H1 (cell line): ENCODE results near the gene TTK. TPM values are rescaled to one million over a fixed set of nuclear protein-coding genes. Genes with fewer than 3 reads are reported as not detected.

Experiments
- ASH2L ChIP-seq: fragments of 200-600, 300-600 bp; sonication (generic); IDR thresholded peaks from one replicate; pipeline ENCODE4 v1.7.1; 2017; ENCODE audit warnings: low read length
- CREB1 ChIP-seq: IDR thresholded peaks from 2 replicates; pipeline ENCODE4 v1.6.1; 2012; ENCODE audit warnings: inconsistent platforms
- CTBP2 ChIP-seq: IDR thresholded peaks from 2 replicates; pipeline ENCODE4 v1.7.0; 2011; ENCODE audit warnings: borderline replicate concordance, mild to moderate bottlenecking, moderate library complexity, mixed read lengths, low read length; ENCODE audit not compliant: insufficient read depth, insufficient read length
- KDM4A ChIP-seq: IDR thresholded peaks from one replicate; pipeline ENCODE4 v1.7.1; 2012; ENCODE audit warnings: low read depth, mild to moderate bottlenecking, moderate library complexity, low read length, inconsistent platforms; ENCODE audit not compliant: severe bottlenecking
- PHF8 ChIP-seq: fragments of 200-600 bp; sonication (generic); conservative IDR thresholded peaks from 2 replicates; pipeline ENCODE4 v1.7.1; 2012; ENCODE audit warnings: low read depth, mild to moderate bottlenecking, inconsistent platforms, low read length, moderate library complexity
- RFX5 ChIP-seq: IDR thresholded peaks from 2 replicates; pipeline ENCODE4 v1.6.1; 2011; ENCODE audit warnings: low read depth, low read length, improper control_type of control experiment, borderline replicate concordance
- SIN3A ChIP-seq, 2 experiments: IDR thresholded peaks in 1 of 2; conservative IDR thresholded peaks in 1 of 2; 2 replicates each; pipeline ENCODE4 v1.6.1; 2011 to 2012; ENCODE audit warnings: low read length in 2 of 2, improper control_type of control experiment in 1 of 2, low read depth in 1 of 2, mild to moderate bottlenecking in 1 of 2
- TAF1 ChIP-seq: IDR thresholded peaks from 2 replicates; pipeline ENCODE4 v1.6.1; 2011; ENCODE audit warnings: mild to moderate bottlenecking, low read depth, low read length
- TEAD4 ChIP-seq: IDR thresholded peaks from 2 replicates; pipeline ENCODE4 v1.6.1; 2012; ENCODE audit warnings: low read depth, low read length, inconsistent platforms, mixed read lengths
- YY1 ChIP-seq: IDR thresholded peaks from 2 replicates; pipeline ENCODE4 v1.6.1; 2011; ENCODE audit warnings: low read depth, mild to moderate bottlenecking, low read length
- polyA plus RNA-seq, 7 experiments: library from polyadenylated mRNA; depleted of rRNA in 3 of 7; stranded (reverse) in 5 of 7; unstranded in 2 of 7; fragments of >200 nt in 5 of 7; fragments of 200-250 nt in 2 of 7; gene quantifications; 1 replicate in 5 of 7; 2 replicates in 1 of 7; 4 replicates in 1 of 7; pipeline versions ENCODE4 v1.2.1 to v1.2.3, GENCODE V29; 2011 to 2013; ENCODE audit warnings: missing spikeins in 2 of 7, mixed read lengths in 2 of 7
- total RNA-seq: library from RNA; stranded (reverse); fragmentation: NEBNext Ultra II Directional; extraction: Animal tissue kit (Norgen Biotek cat#: 25700); gene quantifications from 2 replicates; pipeline ENCODE4 v1.2.1, GENCODE V29; 2021

The TTK gene
- total and polyA plus RNA-seq, 2 of the 8 experiments (the other 6 are each of a cell fraction or from before 2014, with no cell fraction given) = 11.9 to 63.2 TPM

DNA sequence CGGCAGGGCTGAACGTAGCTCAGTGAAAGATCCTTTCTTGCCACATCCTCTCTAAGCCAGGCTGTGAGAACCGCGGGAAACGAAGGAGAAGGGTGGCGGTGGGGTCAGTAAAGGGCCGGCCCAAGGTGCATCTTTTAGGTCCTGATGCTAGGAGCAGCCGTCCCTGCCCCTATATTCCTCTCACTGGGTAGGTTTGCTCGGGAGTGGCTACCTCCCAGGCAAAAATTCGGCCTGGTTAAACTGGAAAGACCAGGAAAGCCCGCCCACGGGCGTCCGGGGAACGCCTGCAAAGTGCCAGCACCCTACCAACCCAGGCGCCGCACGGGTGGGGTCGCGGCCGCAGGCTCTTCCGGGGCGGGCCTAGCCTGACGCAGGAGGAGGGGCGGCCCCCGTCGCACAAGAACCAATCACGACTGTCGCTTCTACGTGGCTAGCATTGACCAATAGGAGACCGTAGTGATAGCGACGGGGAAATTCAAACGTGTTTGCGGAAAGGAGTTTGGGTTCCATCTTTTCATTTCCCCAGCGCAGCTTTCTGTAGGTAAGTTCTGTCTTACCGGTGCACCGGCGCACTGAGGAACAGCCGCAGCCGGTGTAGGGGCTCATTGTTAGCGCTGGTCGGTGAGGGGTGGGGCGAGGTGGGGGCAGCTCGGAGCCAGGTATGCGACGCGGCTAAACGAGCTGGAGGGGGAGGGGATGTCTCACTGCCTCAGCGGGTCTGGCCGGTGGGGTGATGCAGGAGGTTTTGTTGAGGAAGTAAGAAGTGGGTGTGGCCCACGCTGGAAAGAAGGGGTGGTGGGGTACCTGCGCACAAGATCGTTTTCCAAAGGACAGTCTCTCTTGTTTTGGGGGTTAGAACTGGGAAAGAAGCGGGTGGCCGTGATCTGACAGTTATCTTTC, at the start of gene TTK (continued):
- no peak for TF ChIP-seq CTBP2
- peak; percentile 83 for TF ChIP-seq CREB1
- peak; percentile 76 for TF ChIP-seq YY1
- peak; percentile 57 for TF ChIP-seq KDM4A
- peak; percentile 79 for TF ChIP-seq TEAD4
- no peak for TF ChIP-seq RFX5
- TF ChIP-seq SIN3A (conservative IDR thresholded peaks at IDR 0.05 in 1 of 2, IDR thresholded peaks at IDR 0.05 in 1 of 2; ENCODE audit: low read depth in 1 of 2, low read length in 2 of 2) = peak; percentile 67 to 92; a peak in 2 of 4 replicates
- TF ChIP-seq TAF1 = peak; percentile 79
- TF ChIP-seq ASH2L = peak; percentile 75
- TF ChIP-seq PHF8 = peak; percentile 92
